ENCODE measurements around the gene DERA.

GRCh38 chr12:15910864-15911721 lies at the start of gene DERA:
- TF ChIP-seq CTCF (conservative IDR thresholded peaks at IDR 0.05 in 1 of 2, IDR thresholded peaks at IDR 0.05 in 1 of 2; ENCODE audit: extremely low read depth in 1 of 2, insufficient read depth in 1 of 2, low read depth in 1 of 2, low read length in 2 of 2) (no peak), EZH2 (IDR thresholded peaks at IDR 0.05; ENCODE audit: borderline replicate concordance, low read length) (no peak)

Measured in mammary epithelial cell (primary cell).